Gastrocnemius medialis (tissue), 4 donors: ENCODE results near the gene TMEM59L.

Experiments used
- CTCF ChIP-seq, 5 experiments: fragments of 450-650 bp in 3 of 5; fragments of 200-600 bp in 2 of 5; sonication (generic) in 2 of 5; IDR thresholded peaks in 4 of 5; conservative IDR thresholded peaks in 1 of 5; 1 replicate in 4 of 5; 2 replicates in 1 of 5; pipeline ENCODE4 v1.5.1; 2016 to 2019; ENCODE audit warnings: antibody characterized with exemption in 5 of 5, mild to moderate bottlenecking in 3 of 5, moderate library complexity in 3 of 5
- POLR2A ChIP-seq, 2 donors: fragments of 450-650 bp; IDR thresholded peaks; one replicate each; pipeline ENCODE4 v1.6.1; 2017; ENCODE audit warnings: antibody characterized with exemption in 2 of 2, mild to moderate bottlenecking in 2 of 2, moderate library complexity in 2 of 2

GRCh38 chr19:18658366-18658855 lies 45.7 kb downstream of the TMEM59L start:
- TF ChIP-seq POLR2A (IDR thresholded peaks at IDR 0.05) (no peak), CTCF (IDR thresholded peaks at IDR 0.05 in 4 of 5, conservative IDR thresholded peaks at IDR 0.05 in 1 of 5) (no peak)
